Stimulated activated CD4-positive, alpha-beta T cell treated with anti-CD3 and anti-CD28 coated beads, Interleukin-2, amount 100 ng/mL, for 48 hours (primary cell): ENCODE data around the gene STK32A.

ENCODE experiments used
- DNase-seq, 2 donors: peaks; one replicate each; pipeline ENCODE4 v3.0.0-alpha.2; 2020

The STK32A gene

DNA sequence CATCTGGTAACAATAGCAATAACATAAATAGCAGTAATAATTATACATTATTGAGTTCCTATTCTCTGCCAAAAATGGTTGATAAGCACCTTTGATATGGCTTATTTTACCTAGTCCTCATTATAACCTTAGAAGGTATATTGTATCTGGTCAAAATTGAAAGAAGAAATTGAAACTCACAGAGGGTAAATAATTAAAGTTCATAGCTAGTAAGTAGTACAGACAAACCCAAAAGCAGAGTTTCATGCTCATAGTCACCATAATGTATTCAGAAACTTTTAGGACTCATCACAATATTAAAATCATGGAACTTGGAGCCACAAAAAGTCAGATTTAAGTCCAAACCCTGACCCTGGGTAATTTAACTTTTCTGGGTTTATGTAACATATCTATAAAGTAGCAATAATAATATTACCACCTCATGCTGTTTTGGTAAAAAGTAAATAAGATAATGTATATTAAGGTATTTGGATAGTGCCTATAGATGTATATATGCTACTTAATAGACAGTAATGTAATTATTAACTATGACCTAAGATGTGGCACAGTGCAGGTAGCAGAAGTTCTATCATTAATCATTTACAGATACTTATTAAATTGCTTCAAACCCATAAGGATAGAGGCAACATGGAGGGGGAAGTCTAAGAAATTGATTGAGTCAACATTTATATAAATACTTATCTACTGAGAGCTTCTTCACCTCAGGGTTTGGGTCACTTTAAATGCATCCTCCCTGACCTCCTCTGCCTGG, 32.4 kb downstream of the STK32A start:
- DNase-seq: no peak

DNA sequence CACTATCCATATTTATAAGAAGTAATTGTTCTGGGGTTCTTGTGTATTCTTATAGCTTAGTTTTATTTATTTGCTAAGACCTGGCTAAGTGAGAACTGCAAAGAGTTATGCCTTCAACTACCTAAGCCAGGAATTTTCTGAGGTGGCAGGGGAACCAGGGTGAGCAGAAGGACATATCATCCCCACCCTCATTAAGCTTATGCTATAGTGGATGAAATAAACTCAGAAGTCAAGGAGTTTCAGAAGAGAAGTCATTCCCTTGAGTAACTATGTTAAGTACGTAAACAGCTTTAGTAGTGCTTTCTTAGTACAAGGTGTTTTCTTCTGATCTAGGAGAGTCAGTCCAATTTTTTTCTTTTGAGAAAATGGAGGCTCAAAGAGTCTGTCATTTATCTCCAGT, 41.7 kb downstream of the STK32A start:
- no peak for DNase-seq

DNA sequence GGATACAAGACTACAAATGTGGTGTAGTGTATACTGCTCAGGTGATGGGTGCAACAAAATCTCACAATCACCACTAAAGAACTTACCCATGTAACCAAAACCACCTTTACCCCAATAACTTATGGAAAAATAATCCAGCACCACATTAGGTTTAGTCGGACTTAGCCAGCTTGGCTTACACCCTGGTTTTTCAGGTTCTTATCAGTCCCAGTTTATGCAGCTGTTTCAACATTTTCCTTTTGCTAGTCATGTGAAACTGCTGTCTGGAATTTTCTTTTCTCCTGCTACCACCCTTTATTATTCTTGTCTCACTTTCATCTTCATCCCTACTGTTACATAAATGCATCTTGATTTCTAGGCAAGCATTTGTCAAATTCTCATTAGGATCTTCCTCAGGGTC, 51.5 kb downstream of the STK32A start:
- DNase-seq: no peak

DNA sequence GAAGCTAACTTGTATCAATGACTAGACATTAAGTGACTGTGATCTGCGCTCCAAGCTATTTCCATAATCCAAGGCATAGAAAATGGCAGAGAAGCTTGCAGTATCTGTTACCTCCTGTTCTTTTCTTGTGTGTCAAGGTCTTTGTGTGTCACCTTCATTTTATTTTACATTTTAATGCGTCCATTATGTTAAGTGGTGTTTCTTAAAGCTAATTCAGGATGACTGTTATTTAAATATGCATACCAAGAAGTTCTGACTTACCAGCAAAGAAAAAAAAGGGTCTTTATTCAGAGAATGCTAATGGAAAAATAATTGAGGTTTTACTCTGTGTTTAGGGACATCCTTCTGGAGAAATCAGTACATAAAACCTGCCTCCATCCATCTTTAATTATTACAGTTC, 52.3 kb downstream of the STK32A start:
- no peak for DNase-seq

DNA sequence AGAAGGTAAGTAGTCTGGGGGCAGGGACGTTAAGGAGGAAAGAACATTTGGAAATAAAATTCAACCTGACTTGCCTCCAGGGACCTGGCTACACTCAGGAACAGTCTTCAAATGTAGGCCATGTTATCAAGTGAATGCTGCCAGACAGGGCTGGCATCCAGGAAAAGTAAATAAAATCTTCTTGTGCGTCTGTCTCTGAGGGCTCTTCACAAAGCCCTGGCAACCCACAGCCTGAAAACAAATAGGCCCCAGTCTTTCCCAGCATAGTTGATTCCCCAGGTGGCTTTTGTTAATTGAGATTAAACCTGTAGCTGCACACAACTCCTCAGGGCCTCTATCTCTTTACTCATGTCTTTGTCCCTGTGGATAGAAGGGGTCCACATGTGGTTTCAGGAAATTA, 55.4 kb downstream of the STK32A start:
- DNase-seq: no peak

DNA sequence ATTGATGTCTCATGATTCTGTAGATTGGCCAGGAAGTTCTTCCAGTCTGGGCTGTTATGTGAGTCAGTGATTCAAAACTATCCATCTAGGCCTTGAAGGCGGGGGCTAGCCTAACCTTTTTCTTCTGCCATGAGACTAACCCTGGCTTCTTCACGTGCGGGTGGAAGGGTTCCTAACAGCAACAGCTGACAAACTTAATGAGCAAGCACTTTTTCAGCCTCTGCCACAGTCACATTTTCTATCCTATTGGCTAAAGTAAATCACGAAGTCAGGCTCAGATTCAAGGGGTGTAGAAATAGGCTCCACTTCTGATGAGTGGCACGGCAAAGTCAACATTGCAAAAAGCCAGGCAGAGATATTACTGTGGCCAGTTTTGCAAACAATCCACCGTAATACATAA, 68.4 kb downstream of the STK32A start:
- no peak for DNase-seq

DNA sequence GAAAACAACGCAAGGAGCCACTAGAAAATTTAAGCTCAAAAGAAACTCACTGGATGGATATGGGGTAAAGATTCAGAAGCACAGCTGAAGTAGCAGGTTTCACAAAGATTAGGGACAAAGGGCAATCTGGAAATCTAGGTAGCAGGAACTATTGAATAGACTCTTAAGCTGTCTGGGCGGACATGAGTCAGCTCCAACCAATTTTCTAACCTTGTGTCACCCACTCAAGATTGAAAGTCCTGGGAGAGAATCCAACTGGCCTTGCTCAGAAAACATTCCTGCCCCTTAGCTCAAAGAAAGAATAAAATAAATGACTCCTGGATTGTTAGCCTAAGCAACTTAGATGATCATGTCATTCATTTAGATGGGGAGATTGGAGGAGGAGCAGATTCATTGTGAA, 69.2 kb downstream of the STK32A start:
- no peak for DNase-seq

DNA sequence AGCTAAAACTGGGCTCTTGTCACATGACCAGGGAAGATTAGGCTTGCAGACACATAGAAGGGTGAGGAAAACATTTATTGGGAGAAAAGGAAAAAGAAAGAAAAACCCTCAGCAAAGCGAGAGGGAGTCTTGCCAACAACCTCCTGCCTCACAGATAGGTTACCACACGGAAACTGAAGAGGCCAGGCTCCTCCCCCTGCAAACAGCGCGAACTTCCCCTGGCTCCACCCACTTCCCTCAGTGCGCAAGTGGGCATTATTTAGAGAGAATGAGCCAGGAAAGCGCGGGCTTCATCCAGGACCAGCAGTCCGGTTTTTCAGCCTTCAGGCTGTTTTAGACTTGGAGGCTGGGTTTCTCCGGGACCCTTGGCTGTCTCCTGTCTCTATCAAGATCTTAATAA, 70.3 kb downstream of the STK32A start:
- DNase-seq: no peak

DNA sequence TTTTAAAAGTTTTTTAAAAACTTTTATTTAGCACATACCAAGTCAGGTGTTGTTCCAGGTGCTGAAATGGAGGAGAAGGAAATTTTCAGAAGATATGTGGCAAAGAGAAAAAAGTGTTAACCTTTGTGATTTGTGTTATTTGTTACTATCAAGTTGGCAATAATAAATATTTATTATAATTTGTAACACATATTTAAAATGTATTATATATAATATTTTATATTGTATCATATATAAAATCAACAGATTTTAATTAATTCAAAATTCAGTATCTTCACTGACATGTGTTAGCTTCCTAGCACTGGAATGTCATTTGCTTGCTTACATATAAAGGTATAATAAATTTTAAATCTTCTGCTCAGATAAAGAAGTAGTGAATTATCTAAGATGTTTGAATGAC, 71.5 kb downstream of the STK32A start:
- no peak for DNase-seq

DNA sequence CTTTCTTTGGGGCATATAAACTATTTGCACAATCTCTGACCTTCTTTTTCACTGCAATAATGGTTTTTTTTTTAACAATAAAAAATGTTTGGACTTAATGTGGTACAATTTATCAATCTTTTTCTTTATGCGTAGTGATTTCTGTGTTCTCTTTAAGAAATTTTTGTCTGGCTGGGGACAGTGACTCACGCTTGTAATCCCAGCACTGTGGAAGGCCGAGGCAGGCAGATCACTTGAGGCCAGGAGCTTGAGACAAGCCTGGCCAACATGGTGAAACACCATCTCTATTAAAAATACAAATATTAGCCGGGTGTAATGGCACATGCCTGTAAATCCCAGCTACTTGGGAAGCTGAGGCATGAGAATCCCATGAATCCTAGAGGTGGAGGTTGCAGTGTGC, 72.3 kb downstream of the STK32A start:
- no peak for DNase-seq

DNA sequence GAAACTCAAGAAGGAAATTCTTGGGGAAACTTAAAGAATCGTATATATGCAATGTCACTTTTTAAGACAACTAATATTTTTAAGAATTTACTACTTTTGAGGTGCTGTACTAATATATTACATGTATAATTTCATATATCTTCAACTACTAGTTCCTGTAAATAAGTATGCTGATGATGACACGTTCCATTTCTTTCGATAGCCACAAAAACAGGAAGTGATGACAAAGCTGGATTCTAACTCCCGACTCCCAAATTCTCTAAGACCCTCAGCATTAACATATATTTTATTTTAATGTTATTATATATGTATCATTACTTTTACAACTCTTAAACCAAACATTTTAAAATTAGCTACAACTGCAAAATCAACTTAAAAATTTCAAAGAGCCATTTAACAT, 74.8 kb downstream of the STK32A start:
- DNase-seq: no peak

DNA sequence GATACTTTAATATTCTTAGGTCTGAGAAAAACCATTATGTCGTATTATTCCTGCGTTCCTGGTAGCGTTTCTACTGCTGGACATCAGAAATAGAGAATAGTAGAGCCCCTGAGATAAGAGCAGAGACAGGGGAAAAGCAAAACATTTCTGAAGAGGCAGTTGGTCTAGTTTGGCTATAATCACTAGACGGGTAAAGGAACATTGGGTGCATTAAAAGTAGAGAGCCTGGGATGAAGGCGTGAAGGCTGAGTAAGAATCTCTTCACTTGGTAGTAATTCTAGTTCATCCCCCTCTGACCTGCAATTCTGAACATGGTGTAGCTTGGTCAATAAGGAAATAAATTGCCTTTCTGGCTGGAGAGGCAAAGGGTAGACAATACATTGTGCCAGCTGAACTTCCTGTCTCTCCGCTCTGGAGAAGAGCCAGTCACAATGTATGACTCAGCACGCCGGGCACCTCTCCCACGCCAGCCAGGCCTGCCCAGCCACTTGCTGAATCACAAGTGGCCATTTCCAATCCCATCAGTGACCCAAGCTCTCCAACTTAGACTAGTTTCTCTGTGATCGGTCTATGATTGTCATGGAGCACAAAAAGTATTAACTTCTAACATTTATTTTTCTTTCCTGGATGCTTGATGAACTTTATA, 75.4 kb downstream of the STK32A start:
- no peak for DNase-seq

DNA sequence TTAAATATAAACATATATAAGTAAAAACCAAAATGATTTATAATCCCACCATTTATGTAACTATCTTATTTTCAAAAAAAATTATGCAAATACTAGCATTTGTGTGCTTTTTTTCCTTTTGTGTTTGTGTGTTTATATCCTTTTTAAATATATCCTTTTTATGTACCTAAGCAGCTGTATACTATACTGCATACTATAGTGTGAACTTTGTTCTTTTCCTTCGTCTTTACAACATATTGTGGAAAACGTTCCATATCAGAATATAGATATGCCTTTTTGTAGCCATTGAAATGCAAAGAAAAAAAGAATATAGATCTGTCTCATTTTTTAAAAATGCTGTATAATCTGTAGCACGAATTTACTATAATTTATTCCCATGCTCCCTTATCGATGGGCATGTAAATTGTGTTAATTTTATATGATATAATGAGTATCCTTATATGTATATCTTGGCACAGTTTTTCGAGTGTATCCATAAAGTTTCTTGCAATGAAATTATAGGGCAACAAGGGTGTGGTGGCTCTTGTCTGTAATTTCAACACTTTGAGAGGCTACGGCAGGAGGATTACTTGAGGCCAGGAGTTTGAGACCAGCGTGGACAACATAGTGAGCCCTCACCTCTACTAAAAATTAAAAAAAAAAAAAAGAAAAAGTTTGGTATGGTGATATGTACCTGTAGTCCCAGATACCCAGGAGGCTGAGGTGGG, 83.3 kb downstream of the STK32A start:
- no peak for DNase-seq

DNA sequence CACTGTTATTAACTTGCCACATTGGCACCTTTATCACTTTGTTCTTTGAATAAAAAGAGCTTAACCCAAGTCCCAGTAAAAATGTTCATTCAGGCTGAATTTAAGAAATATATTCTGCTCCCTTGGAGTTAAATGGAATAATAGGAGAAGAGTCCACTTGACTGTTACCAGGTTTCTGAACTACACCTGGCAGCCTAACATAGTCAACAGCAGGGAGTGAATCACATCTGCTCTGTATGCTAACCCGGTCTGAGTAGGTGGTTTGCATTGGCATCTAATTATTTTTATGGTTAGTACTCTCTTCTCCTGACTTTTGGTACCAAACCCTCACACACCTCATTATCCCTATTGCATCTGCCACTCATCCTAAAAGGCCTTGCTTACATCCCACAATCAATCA, 86.7 kb downstream of the STK32A start:
- no peak for DNase-seq

DNA sequence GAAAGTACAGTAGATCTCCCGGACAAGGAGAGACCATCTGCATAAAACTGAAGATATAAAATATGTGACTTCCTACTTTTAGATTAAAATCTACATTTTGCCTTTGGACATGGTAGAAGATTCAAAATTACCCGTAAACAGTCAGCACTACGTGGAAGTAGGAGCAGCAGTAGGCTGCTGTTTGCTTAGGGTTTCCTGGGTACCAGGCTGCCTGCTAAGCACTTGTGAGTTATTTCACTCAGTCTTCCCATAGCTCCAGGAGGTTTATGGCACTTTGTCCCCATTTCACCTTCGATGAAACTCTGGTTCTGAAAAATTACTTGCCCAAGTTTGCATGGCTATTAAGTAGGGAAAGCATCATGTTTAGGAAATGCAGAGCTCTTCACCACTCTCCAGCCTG, 92.6 kb downstream of the STK32A start:
- DNase-seq: no peak

DNA sequence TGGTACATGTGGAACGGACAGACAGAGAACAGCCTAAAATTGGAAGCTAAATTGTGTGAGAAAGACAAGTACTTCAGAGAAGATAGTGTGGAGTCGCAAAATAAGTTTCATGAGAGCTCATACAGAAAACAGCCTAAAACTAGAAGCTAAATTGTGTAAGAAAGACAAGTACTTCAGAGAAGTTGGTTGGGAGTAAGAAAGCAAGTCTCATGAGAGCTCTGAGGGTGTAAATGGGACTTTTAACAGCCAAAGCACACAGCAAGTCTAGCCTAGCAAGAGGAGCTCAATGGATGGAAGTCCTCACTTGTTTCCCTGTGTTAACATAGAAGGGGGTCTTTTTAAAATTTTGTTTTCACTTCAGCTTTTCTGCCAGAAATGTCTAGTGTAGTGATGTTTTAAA, 93.1 kb downstream of the STK32A start:
- DNase-seq: no peak

DNA sequence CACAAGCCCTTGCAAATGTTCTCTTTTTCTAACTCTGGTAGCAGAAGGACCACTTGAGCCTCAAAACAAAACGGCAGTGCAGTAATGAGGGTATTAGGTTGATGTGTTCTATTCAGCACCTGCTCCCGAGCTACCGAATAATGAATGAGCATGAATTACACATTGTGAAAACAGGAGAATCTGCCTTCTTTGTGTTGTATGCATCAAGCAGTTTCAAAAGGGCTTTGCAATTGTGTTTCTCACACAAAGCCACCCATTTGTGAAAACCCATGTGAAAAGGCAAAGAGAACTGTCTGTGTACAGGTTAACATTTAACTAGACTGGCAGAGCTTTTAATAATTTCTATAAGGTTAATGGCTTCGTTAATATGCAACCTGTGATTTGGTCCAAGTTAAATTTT, 97.8 kb downstream of the STK32A start:
- no peak for DNase-seq

DNA sequence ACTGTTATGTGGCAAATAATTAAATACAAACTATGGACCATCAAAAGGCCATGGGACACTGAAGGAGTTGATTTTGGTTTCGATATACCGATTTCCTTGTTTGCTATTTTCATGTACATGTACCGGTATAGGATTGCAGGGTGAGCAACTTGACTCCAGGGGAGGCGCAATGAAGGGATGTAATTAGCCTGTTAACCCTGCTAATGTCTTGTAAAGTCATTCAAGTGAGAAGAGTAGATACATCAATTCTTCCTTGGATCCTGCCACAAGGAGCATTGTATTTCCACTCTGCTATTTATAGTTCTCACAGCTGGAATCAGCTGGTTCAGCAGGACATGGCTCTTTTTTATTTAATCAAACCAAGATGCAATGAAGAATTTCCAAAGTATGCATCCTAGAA, 102.0 kb downstream of the STK32A start:
- no peak for DNase-seq

DNA sequence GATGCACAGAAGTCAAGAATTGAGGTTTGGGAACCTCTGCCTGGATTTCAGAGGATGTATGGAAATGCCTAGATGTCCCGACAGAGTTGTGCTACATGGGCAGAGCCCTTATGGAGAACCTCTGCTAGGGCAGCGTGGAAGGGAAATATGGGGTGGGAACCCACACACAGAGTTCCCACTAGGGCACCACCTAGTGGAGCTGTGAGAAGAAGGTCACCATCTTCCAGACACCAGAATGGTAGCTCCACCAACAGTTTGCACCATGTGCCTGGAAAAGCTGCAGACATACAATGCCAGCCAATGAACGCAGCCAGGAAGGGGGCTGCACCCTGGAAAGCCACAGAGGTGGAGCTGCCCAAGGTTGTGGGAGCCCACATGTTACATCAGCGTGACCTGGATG, 104.5 kb downstream of the STK32A start:
- DNase-seq: no peak

DNA sequence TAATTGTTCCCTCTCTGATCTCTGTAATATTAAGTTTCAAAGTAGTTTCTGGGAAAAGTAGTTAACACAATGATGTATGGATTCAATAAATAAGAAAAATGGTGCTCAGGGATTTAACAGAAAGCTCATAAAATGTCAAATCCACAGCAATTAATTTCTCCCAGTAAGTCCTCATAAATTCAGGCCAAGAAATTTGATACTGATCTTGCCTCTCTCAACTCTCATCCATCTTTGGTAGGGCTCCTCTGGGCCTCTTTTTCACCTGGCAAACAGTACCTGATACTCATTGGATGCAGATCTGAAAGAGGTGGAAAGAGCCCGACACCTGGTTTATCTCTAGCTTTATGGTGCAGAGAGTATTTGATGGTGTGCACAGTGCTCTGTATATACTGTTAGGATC, 106.1 kb downstream of the STK32A start:
- no peak for DNase-seq

DNA sequence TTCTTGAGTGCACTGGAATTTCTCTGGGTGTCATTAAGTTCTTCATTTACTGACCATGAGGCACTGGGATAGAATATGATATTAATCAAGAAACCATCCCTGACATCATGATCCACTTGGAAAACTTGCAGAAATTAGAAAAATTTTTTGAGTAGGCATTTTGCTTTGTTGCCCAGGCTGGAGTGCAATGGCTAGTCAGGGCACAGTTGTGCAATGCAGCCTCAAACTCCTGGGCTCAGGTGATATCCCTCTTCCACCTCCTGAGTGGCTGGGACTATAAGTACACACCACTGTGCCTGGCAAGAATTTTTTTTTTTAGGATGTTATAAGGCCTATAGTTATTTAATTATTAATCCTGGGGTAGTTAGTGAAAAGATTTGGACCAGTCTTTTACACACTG, 106.5 kb downstream of the STK32A start:
- DNase-seq: no peak

DNA sequence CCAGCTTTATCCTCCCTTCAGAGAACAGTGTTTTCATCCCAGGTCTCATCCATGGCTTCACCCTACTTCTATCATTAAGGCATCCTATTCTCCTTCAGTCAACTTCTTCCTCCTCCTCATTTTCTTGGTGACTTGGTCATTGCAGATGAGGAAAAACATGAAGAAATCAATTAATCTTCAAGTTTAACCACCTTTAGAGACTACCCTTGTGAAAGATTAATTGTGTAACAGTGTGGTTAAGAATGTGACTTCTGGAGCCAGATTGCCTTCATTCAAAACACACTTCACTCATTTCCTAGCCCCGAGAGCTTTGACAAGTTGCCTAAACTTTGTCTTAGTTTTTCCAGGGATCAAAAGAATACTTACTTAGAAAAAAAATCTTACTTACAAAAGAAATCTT, 110.0 kb downstream of the STK32A start:
- DNase-seq: no peak

DNA sequence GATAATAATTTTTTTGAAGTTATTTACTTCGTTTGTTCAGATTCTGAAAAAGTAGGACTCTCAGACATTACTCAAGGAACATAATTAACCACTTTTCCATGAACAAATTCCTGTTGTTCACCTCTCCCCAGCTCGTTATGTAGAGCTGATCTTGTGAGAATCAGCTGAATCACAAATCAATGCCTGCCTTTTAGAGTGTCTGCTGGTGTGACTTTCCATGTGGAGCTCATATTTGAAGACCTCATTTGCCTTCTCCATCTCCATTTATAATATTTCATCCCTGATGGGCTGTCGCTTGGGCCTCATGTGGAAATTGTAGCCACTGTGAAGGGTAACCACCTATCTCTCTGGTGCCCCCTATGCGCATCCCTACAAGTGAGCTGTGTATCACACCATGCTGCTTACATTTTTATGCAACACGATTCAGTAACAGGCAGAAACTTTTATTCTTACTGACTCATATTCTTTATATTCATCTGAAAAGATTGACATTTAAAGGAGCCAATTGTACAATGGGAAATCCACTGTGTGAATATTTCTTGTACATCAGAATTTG, 111.3 kb downstream of the STK32A start:
- no peak for DNase-seq

DNA sequence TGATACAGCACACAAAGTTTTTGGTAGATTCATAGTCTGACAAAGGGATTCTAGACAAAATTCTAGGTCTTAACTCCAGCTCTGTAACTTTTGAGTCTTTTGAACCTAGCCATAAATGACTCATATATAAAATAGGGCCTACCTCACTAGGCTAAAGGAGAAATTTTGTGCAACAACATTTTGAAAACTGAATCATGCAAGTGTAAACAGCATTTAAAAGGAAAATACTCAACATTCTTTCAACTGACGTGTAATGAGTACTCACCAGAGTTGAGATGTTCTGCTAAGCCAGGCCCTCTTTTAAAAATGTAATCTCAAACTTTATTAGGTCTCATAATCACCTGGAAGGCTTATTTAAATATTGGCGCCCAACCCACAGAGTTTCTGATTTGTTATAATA, 113.2 kb downstream of the STK32A start:
- no peak for DNase-seq
